ENCODE results near the gene GALNT10. TPM values are rescaled to one million over a fixed set of nuclear protein-coding genes. Genes with fewer than 3 reads are reported as not detected.

GALNT10 gene
- total and polyA plus RNA-seq, 9 of the 15 experiments (the other 6 are each of a cell fraction or from before 2014, with no cell fraction given) = 4.6 to 37.1 (median 13.3) TPM

GRCh38 chr5:154405078-154405792 is 214.7 kb downstream of the GALNT10 start (continued):
- TF ChIP-seq GMEB1 (CRISPR knock-in tag; IDR thresholded peaks at IDR 0.05) = no peak
- no peak for TF ChIP-seq HDAC2 (IDR thresholded peaks at IDR 0.05)
- TF ChIP-seq ZNF699 (CRISPR knock-in tag; IDR thresholded peaks at IDR 0.05; ENCODE audit: insufficient replicate concordance) = no peak
- TF ChIP-seq POLR2G (IDR thresholded peaks at IDR 0.05; ENCODE audit: low read depth, low read length) = peak; percentile 34; the same call in 1 of the 2 replicates
- TF ChIP-seq ZSCAN32 (CRISPR knock-in tag; IDR thresholded peaks at IDR 0.05) = no peak
- no peak for TF ChIP-seq HMG20B (CRISPR knock-in tag; IDR thresholded peaks at IDR 0.05)
- no peak for TF ChIP-seq SLC30A9 (CRISPR knock-in tag; IDR thresholded peaks at IDR 0.05)
- TF ChIP-seq SMAD1 (IDR thresholded peaks at IDR 0.05; ENCODE audit: low read depth, low read length, partially characterized antibody) = no peak
- no peak for TF ChIP-seq TBP (optimal IDR thresholded peaks at IDR 0.05; ENCODE audit: low read depth, low read length)
- no peak for TF ChIP-seq HMGXB4 (CRISPR knock-in tag; IDR thresholded peaks at IDR 0.05)
- TF ChIP-seq CTCF (IDR thresholded peaks at IDR 0.05 in 2 of 3, conservative IDR thresholded peaks at IDR 0.05 in 1 of 3; ENCODE audit: insufficient read depth in 2 of 3, low read depth in 1 of 3, low read length in 3 of 3) = peak; percentile 84 to 93 (median 91)
- TF ChIP-seq TCF15 (CRISPR knock-in tag; IDR thresholded peaks at IDR 0.05) = no peak
- no peak for TF ChIP-seq SETDB1 (IDR thresholded peaks at IDR 0.05; ENCODE audit: low read length)
- TF ChIP-seq PML (IDR thresholded peaks at IDR 0.05; ENCODE audit: low read length) = no peak
- no peak for TF ChIP-seq DNMT1 (IDR thresholded peaks at IDR 0.05)
- TF ChIP-seq E2F5 (CRISPR knock-in tag; IDR thresholded peaks at IDR 0.05) = no peak
- no peak for TF ChIP-seq ATF6 (CRISPR knock-in tag; IDR thresholded peaks at IDR 0.05)
- TF ChIP-seq ZEB2 (IDR thresholded peaks at IDR 0.05) = no peak

Data from K562 (cell line).